A549 (cell line): ENCODE results near the gene POLR2I.

Experiments
- JUN ChIP-seq, 2 experiments: fragments of >200 bp; sonication (Bioruptor Twin); formaldehyde crosslinking; IDR thresholded peaks; 2 replicates in 1 of 2; 3 replicates in 1 of 2; pipeline ENCODE4 v1.6.1; 2016 to 2017
- PBX3 ChIP-seq: IDR thresholded peaks from 2 replicates; pipeline ENCODE4 v1.6.1; 2012
- POLR2A ChIP-seq: IDR thresholded peaks from 2 replicates; pipeline ENCODE4 v1.6.1; 2012; ENCODE audit warnings: mild to moderate bottlenecking, low read length
- SMC3 ChIP-seq: fragments of >200 bp; sonication (Bioruptor Twin); formaldehyde crosslinking; IDR thresholded peaks from 3 replicates; pipeline ENCODE4 v1.6.1; 2018; ENCODE audit warnings: inconsistent platforms
- ZNF302 ChIP-seq: fragments of 250-450 bp; sonication (Bioruptor Pico); IDR thresholded peaks from 2 replicates; pipeline ENCODE4 v1.9.0; 2021; ENCODE audit warnings: inconsistent platforms, mild to moderate bottlenecking, moderate library complexity
- TF ChIP-seq, protein P1 (sequence below): fragments of 200-600 bp; sonication (generic); IDR thresholded peaks from 2 replicates; pipeline ENCODE4 v1.6.1; 2016; ENCODE audit warnings: antibody characterized with exemption, mild to moderate bottlenecking, moderate library complexity
- TF ChIP-seq, protein P2 (sequence below): fragments of >200 bp; sonication (Bioruptor Twin); formaldehyde crosslinking; IDR thresholded peaks from 3 replicates; pipeline ENCODE4 v1.5.1; 2016

DNA sequence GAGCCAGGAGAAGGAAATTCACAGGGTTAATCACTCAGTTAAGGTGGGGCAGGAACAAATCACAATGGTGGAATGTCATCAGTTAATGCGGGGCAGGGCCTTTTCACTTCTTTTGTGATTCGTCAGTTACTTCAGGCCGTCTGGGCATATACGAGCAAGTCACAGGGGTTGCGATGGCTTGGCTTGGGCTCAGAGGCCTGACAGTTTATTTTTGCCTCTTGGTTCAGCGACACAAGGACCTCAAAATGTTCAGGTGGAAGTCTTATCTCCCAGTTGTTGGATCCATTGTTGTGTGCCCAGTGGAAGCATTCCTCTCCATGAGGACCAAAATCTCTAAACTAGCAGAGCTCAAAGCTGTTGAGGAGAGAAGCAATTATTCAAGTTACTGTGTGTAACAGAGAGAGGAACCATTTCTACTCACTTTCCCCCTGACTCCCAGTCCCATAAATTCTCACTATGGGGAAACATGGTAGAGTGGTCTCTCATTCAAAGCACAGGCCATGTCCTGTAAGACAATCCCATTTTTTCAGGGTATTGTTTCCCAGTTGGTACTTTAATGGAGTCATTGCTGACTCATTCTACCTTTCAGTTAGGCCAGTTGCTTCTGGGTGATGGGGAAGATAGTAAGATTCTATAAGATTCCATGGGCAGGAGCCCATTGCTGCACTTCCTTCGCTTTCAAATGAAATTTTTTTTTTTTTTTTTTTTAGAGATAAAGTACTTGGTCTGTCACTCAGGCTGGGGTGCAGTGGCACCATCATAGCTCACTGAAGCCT, 46.3 kb upstream of the POLR2I start:
- TF ChIP-seq POLR2A = no peak
- TF ChIP-seq, protein P1, sequence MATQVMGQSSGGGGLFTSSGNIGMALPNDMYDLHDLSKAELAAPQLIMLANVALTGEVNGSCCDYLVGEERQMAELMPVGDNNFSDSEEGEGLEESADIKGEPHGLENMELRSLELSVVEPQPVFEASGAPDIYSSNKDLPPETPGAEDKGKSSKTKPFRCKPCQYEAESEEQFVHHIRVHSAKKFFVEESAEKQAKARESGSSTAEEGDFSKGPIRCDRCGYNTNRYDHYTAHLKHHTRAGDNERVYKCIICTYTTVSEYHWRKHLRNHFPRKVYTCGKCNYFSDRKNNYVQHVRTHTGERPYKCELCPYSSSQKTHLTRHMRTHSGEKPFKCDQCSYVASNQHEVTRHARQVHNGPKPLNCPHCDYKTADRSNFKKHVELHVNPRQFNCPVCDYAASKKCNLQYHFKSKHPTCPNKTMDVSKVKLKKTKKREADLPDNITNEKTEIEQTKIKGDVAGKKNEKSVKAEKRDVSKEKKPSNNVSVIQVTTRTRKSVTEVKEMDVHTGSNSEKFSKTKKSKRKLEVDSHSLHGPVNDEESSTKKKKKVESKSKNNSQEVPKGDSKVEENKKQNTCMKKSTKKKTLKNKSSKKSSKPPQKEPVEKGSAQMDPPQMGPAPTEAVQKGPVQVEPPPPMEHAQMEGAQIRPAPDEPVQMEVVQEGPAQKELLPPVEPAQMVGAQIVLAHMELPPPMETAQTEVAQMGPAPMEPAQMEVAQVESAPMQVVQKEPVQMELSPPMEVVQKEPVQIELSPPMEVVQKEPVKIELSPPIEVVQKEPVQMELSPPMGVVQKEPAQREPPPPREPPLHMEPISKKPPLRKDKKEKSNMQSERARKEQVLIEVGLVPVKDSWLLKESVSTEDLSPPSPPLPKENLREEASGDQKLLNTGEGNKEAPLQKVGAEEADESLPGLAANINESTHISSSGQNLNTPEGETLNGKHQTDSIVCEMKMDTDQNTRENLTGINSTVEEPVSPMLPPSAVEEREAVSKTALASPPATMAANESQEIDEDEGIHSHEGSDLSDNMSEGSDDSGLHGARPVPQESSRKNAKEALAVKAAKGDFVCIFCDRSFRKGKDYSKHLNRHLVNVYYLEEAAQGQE = no peak
- TF ChIP-seq, protein P2, sequence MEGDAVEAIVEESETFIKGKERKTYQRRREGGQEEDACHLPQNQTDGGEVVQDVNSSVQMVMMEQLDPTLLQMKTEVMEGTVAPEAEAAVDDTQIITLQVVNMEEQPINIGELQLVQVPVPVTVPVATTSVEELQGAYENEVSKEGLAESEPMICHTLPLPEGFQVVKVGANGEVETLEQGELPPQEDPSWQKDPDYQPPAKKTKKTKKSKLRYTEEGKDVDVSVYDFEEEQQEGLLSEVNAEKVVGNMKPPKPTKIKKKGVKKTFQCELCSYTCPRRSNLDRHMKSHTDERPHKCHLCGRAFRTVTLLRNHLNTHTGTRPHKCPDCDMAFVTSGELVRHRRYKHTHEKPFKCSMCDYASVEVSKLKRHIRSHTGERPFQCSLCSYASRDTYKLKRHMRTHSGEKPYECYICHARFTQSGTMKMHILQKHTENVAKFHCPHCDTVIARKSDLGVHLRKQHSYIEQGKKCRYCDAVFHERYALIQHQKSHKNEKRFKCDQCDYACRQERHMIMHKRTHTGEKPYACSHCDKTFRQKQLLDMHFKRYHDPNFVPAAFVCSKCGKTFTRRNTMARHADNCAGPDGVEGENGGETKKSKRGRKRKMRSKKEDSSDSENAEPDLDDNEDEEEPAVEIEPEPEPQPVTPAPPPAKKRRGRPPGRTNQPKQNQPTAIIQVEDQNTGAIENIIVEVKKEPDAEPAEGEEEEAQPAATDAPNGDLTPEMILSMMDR = no peak
- TF ChIP-seq ZNF302 (CRISPR knock-in tag) = no peak
- TF ChIP-seq JUN (IDR thresholded peaks at IDR 0.05) = no peak
- TF ChIP-seq PBX3 = no peak
- TF ChIP-seq SMC3 = no peak
